HFF-Myc (cell line): ENCODE results near the gene NCOR2.
A peak's percentile ranks its signal among the peaks of the same experiment; 100 is the strongest.

ENCODE experiments used
- DNase-seq: peaks from one replicate; pipeline ENCODE4 v3.0.0-alpha.2; 2011; ENCODE audit warnings: low read depth; ENCODE audit errors: extremely low read depth
- H3K4me3 ChIP-seq: replicated peaks from 2 replicates; pipeline ENCODE4 v1.5.1; 2011; ENCODE audit warnings: low read depth, mild to moderate bottlenecking, control low read depth, low read length
- CTCF ChIP-seq: IDR thresholded peaks from 2 replicates; pipeline ENCODE4 v1.5.1; 2012; ENCODE audit warnings: mild to moderate bottlenecking, low read depth, low read length, control low read depth; ENCODE audit errors: missing control alignments

The NCOR2 gene

GRCh38 chr12:124527861-124528561 is 39.4 kb downstream of the NCOR2 start:
- no peak for TF ChIP-seq CTCF
- no peak for DNase-seq
- no peak overlapping the region for H3K4me3 ChIP-seq

GRCh38 chr12:124525927-124526692 is 41.3 kb downstream of the NCOR2 start:
- no peak for DNase-seq
- no peak for TF ChIP-seq CTCF
- H3K4me3 ChIP-seq = no peak overlapping the region

GRCh38 chr12:124525455-124525854 is 42.0 kb downstream of the NCOR2 start:
- DNase-seq = no peak
- no peak for TF ChIP-seq CTCF

GRCh38 chr12:124524231-124524925 is 43.0 kb downstream of the NCOR2 start:
- no peak for TF ChIP-seq CTCF
- peak; percentile 81 for DNase-seq
- no peak overlapping the region for H3K4me3 ChIP-seq

More at GRCh38 chr12:124525455-124525854, 42.0 kb downstream of the NCOR2 start:
- no peak overlapping the region for H3K4me3 ChIP-seq

GRCh38 chr12:124523071-124523470 is 44.3 kb downstream of the NCOR2 start:
- DNase-seq = no peak
- TF ChIP-seq CTCF = no peak

GRCh38 chr12:124520907-124521306 is 46.5 kb downstream of the NCOR2 start:
- H3K4me3 ChIP-seq = no peak overlapping the region
- DNase-seq = no peak
- no peak for TF ChIP-seq CTCF

More at GRCh38 chr12:124523071-124523470, 44.3 kb downstream of the NCOR2 start:
- H3K4me3 ChIP-seq = no peak overlapping the region
